Stimulated activated CD8-positive, alpha-beta memory T cell treated with anti-CD3 and anti-CD28 coated beads, Interleukin-2, amount 100 ng/mL, for 48 hours (primary cell): Measurements from ENCODE around the gene OR2T5.
"Not testable (repeated sequence)": the region's sequence is repeated elsewhere in the genome, so short reads cannot be mapped to it uniquely, and the experiment has no call there.

Experiments
- DNase-seq, 2 donors: peaks; one replicate each; pipeline ENCODE4 v3.0.0-alpha.2; 2020; ENCODE audit warnings: low read depth in 2 of 2

Gene OR2T5

DNA sequence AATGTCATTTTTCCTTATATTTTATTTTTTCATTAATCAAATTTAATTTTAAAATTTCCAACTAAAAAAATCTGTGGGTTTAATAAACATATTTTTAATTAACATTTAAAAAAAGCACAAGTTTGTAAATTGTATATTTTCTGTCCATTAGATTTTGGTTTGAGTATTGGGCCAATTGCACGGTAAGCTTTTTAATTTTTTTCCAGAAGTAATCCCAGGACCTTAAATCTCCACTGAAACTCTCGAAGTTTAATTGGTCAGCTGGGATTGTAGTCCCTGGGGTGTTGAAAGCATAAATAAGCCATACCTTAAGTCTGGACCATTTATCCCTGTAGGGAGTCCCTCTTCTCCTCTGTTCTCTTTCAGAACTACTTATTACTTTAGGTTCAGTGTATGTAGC lies 19.4 kb downstream of the OR2T5 start, which contains the start of gene OR2G6:
Gene OR2G6, plus strand, starts transcription at position 301 of the 400 bp plus-strand sequence. CDS start 13,574 bp downstream, outside the sequence.
- not testable (repeated sequence) for DNase-seq

DNA sequence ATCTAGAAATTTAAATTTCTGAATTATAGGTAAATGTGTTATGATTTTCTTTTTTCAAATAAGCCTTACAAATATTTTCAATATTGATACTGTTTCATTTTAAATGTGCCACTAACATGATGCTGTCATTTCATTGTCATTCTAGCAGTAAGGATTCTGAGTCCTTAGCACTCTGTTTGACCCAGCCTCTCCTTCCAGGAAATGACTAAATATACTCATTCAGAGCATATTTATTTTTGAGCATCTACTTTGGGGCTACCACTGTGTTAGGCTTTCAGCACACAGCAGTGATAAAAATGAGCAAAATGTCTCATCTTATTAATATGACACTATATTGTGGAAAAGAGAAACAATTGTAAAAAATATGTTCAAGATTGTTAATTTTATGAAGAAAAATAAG lies 21.8 kb downstream of the OR2T5 start:
- DNase-seq = not testable (repeated sequence)

DNA sequence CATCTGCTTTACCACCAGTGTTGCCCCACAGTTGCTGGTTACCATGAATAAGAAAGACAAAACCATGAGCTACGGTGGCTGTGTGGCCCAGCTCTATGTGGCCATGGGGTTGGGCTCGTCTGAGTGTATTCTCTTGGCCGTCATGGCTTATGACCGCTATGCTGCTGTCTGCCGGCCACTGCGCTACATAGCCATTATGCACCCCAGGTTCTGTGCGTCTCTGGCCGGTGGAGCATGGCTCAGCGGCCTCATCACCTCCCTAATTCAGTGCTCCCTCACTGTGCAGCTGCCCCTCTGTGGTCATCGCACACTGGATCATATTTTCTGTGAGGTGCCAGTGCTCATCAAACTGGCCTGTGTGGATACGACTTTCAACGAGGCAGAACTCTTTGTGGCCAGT lies 33.5 kb downstream of the OR2T5 start:
- no peak for DNase-seq

DNA sequence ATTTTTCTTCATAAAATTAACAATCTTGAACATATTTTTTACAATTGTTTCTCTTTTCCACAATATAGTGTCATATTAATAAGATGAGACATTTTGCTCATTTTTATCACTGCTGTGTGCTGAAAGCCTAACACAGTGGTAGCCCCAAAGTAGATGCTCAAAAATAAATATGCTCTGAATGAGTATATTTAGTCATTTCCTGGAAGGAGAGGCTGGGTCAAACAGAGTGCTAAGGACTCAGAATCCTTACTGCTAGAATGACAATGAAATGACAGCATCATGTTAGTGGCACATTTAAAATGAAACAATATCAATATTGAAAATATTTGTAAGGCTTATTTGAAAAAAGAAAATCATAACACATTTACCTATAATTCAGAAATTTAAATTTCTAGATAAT lies 49.1 kb downstream of the OR2T5 start:
- not testable (repeated sequence) for DNase-seq
